H4 (cell line): ENCODE data around the gene ARHGAP15. TPM values are rescaled to one million over a fixed set of nuclear protein-coding genes. Genes with fewer than 3 reads are reported as not detected.

Experiments
- DNase-seq: peaks from one replicate; pipeline ENCODE4 v3.0.0-alpha.2; 2015; ENCODE audit warnings: low spot score
- total RNA-seq: library from RNA; depleted of rRNA; stranded (reverse); fragments of >200 nt; shearing (Covaris generic); gene quantifications from 2 replicates; pipeline ENCODE4 v1.2.3, GENCODE V29; 2014

The ARHGAP15 gene
- total RNA-seq, 1 experiment from 2014 or later: 0.15 TPM

- no peak for DNase-seq
Measured at GRCh38 chr2:143481733-143482132, 352.5 kb downstream of the ARHGAP15 start.

GRCh38 chr2:143482316-143482715, 353.1 kb downstream of the ARHGAP15 start:
- no peak for DNase-seq

- no peak for DNase-seq
Measured at GRCh38 chr2:143482771-143483170, 353.6 kb downstream of the ARHGAP15 start.

GRCh38 chr2:143486976-143487375, 357.8 kb downstream of the ARHGAP15 start:
- no peak for DNase-seq

- peak; percentile 19 for DNase-seq
Measured at GRCh38 chr2:143489145-143489544, 359.9 kb downstream of the ARHGAP15 start.

GRCh38 chr2:143491131-143491530, 361.9 kb downstream of the ARHGAP15 start:
- DNase-seq: no peak

- DNase-seq: no peak
Measured at GRCh38 chr2:143493339-143493738, 364.1 kb downstream of the ARHGAP15 start.

- no peak for DNase-seq
Measured at GRCh38 chr2:143497726-143498125, 368.5 kb downstream of the ARHGAP15 start.

- no peak for DNase-seq
Measured at GRCh38 chr2:143498496-143498895, 369.3 kb downstream of the ARHGAP15 start.

- no peak for DNase-seq
Measured at GRCh38 chr2:143499061-143499460, 369.8 kb downstream of the ARHGAP15 start.

GRCh38 chr2:143501106-143501676, 372.0 kb downstream of the ARHGAP15 start:
- no peak for DNase-seq

GRCh38 chr2:143503280-143503679, 374.1 kb downstream of the ARHGAP15 start:
- DNase-seq: no peak

- no peak for DNase-seq
Measured at GRCh38 chr2:143504397-143504796, 375.2 kb downstream of the ARHGAP15 start.

GRCh38 chr2:143505542-143505941, 376.3 kb downstream of the ARHGAP15 start:
- DNase-seq: no peak

GRCh38 chr2:143513081-143513480, 383.9 kb downstream of the ARHGAP15 start:
- DNase-seq: peak; percentile 68

- DNase-seq: no peak
Measured at GRCh38 chr2:143514413-143514812, 385.2 kb downstream of the ARHGAP15 start.

- DNase-seq: no peak
Measured at GRCh38 chr2:143515318-143515717, 386.1 kb downstream of the ARHGAP15 start.

- no peak for DNase-seq
Measured at GRCh38 chr2:143519521-143519920, 390.3 kb downstream of the ARHGAP15 start.

GRCh38 chr2:143521396-143521795, 392.2 kb downstream of the ARHGAP15 start:
- DNase-seq: no peak

GRCh38 chr2:143522699-143523098, 393.5 kb downstream of the ARHGAP15 start:
- no peak for DNase-seq

- DNase-seq: peak; percentile 23
Measured at GRCh38 chr2:143524119-143524553, 394.9 kb downstream of the ARHGAP15 start.

GRCh38 chr2:143524559-143525401, 395.6 kb downstream of the ARHGAP15 start:
- DNase-seq: peak; percentile 26

GRCh38 chr2:143525402-143525860, 396.2 kb downstream of the ARHGAP15 start:
- peak; percentile 66 for DNase-seq
